T47D (cell line): ENCODE data around the gene COL8A2.
A peak's percentile ranks its signal among the peaks of the same experiment; 100 is the strongest.

Source experiments
- DNase-seq, 2 experiments: peaks; one replicate each; pipeline versions ENCODE4 v3.0.0 to v3.0.0-alpha.2; 2011 to 2012; ENCODE audit warnings: low read depth in 1 of 2, low spot score in 1 of 2
- JUND ChIP-seq: IDR thresholded peaks from 2 replicates; pipeline ENCODE4 v1.6.1; 2012; ENCODE audit warnings: low read depth
- in situ Hi-C: cut with HindIII; loops from 2 replicates; pipeline ENCODE4 v1.10.0; 2016; ENCODE audit warnings: low sequenced_read_pairs, low pct_unique_long_range_greater_than_20kb

Gene COL8A2

GRCh38 chr1:36095760-36096405 is 29.1 kb downstream of the COL8A2 start:
- no peak for DNase-seq
- in situ Hi-C loops, result no loop called here
- TF ChIP-seq JUND, result no peak

GRCh38 chr1:36094621-36095061 is 30.4 kb downstream of the COL8A2 start:
- no peak for DNase-seq
- in situ Hi-C loops, result no loop called here
- TF ChIP-seq JUND, result no peak

GRCh38 chr1:36093929-36094328 is 31.1 kb downstream of the COL8A2 start:
- DNase-seq, result no peak
- in situ Hi-C loops, result no loop called here
- TF ChIP-seq JUND, result no peak

- DNase-seq, result no peak
- TF ChIP-seq JUND, result no peak
- in situ Hi-C loops, result no loop called here
These were observed 31.8 kb downstream of the COL8A2 start for GRCh38 chr1:36093226-36093625.

- in situ Hi-C loops, result no loop called here
- no peak for DNase-seq
- no peak for TF ChIP-seq JUND
These were observed 32.2 kb downstream of the COL8A2 start for GRCh38 chr1:36092798-36093185.

GRCh38 chr1:36092166-36092797 is 32.7 kb downstream of the COL8A2 start:
- no peak for DNase-seq
- in situ Hi-C loops, result no loop called here
- TF ChIP-seq JUND, result no peak

- DNase-seq, result no peak
- TF ChIP-seq JUND, result no peak
- in situ Hi-C loops, result no loop called here
These were observed 33.3 kb downstream of the COL8A2 start for GRCh38 chr1:36091698-36092097.

GRCh38 chr1:36091141-36091540 is 33.9 kb downstream of the COL8A2 start:
- in situ Hi-C loops, result no loop called here
- TF ChIP-seq JUND, result no peak
- no peak for DNase-seq

GRCh38 chr1:36089393-36090121 is 35.5 kb downstream of the COL8A2 start:
- in situ Hi-C loops, result no loop called here
- no peak for DNase-seq
- no peak for TF ChIP-seq JUND

- in situ Hi-C loops, result no loop called here
- TF ChIP-seq JUND, result no peak
These were observed 36.2 kb downstream of the COL8A2 start, which contains the start of gene ADPRS for GRCh38 chr1:36088577-36089392. TSS of gene ADPRS (plus strand) at chr1:36088892. CDS start at chr1:36088905, 13 bp downstream.

GRCh38 chr1:36088265-36088576 is 36.8 kb downstream of the COL8A2 start:
- in situ Hi-C loops, result no loop called here
- TF ChIP-seq JUND, result no peak
- DNase-seq, result no peak

More at GRCh38 chr1:36088577-36089392, 36.2 kb downstream of the COL8A2 start, which contains the start of gene ADPRS:
- peak; percentile 71 to 86 for DNase-seq
